Activated naive CD4-positive, alpha-beta T cell treated with anti-CD3 and anti-CD28 coated beads, Interleukin-2, amount 10 ng/mL, durations not matched to agents 7 days and 5 days (primary cell): ENCODE measurements around the gene CNNM4.
A peak's percentile ranks its signal among the peaks of the same experiment; 100 is the strongest.

ENCODE experiments used
- CTCF ChIA-PET: fragments of 350-600 bp; sonication (Branson Sonifier 250); formaldehyde crosslinking; loops from one replicate; lab custom pipeline; 2021; ENCODE audit warnings: antibody characterized with exemption; lab: Charles Lee
- DNase-seq: peaks from one replicate; pipeline ENCODE4 v3.0.0-alpha.2; 2020
- H3K27ac Mint-ChIP-seq: one replicate; pipeline ENCODE4 v1.8.0; 2021; ENCODE audit warnings: mild to moderate bottlenecking, moderate library complexity, mixed read lengths
- H3K27me3 Mint-ChIP-seq: one replicate; pipeline ENCODE4 v1.8.0; 2021; ENCODE audit warnings: mild to moderate bottlenecking, mixed read lengths
- H3K36me3 Mint-ChIP-seq: one replicate; pipeline ENCODE4 v1.8.0; 2021; ENCODE audit warnings: mixed read lengths
- H3K4me1 Mint-ChIP-seq: one replicate; pipeline ENCODE4 v1.8.0; 2021; ENCODE audit warnings: mixed read lengths
- H3K4me3 Mint-ChIP-seq: one replicate; pipeline ENCODE4 v1.8.0; 2021; ENCODE audit warnings: mild to moderate bottlenecking, moderate library complexity, mixed read lengths
- H3K9me3 Mint-ChIP-seq: one replicate; pipeline ENCODE4 v1.8.0; 2021; ENCODE audit warnings: mixed read lengths

CNNM4 gene

DNA sequence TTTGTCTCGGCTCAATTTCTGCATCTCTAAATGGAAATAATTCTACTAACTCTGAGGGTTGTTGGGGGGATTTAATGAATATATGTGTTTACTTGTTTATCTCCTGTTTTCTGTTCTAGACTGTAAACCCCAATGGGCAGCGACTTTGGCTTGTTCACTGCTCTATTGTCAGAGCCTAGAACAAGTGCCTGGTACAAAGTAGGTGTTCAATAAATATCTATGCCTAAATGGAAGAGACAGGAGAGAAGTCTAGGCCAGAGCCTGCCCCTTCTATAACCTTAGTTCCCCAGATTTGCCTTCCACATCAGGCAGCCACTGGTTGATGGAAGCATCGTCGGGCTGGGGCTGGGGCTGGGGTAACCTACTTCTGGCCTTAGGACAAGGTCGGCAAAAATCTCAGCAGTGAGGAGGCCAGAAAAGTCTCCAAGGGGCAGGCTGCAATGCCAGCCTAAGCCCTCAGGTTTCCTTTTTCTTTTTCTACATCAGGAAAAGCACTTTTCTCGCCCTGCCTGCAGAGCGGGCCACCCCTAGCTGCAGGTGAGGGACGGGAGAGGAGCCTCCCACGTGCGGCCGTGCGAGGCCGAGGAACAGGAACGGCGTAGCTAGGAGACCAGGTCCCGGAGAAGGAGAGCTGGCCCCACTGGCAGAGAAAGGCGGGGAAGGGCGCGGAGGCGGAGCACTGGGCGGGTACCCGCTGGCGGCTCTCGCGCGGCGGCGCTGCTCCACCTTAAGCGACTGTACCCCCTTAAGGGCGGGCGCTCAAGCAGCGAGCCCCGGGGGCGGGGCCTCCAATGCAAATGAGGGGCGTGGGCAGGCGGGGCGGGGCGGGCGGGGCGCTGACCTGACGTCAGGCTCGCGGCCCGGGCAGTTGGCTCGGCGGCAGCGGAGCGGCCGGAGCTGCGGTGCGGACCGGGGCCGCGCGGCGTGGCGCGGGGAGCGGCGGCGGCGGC is at the start of gene CNNM4:
CNNM4 (plus strand) TSS at position 867 of the 950 bp plus-strand sequence. CDS start 98 bp downstream, outside the sequence.
- H3K9me3 Mint-ChIP-seq = no peaks in the 10 kb centered on the region
- H3K4me1 Mint-ChIP-seq = peaks cover 55% of the 10 kb centered on the region
- CTCF ChIA-PET = interaction anchor here (1.2 to 6.7 kb wide), 8 partner anchors 14 to 158 kb away, joined by 3 to 43 read pairs (median 4); partner anchors contain the start of gene ANKRD39
- H3K36me3 Mint-ChIP-seq = no peaks in the 10 kb centered on the region
- H3K4me3 Mint-ChIP-seq = peak within 1 kb of the TSS; percentile 79
- H3K27me3 Mint-ChIP-seq = peaks cover 8% of the 10 kb centered on the region
- H3K27ac Mint-ChIP-seq = peak within 1 kb of the TSS; percentile 80
- peak; percentile 95 for DNase-seq

- CTCF ChIA-PET = interaction anchor here (1.3 kb wide), 1 partner anchor 51 kb away, joined by 4 read pairs; no protein-coding TSS in a partner anchor
- Mint-ChIP-seq H3K27me3 (no peaks in the 10 kb centered on the region), H3K27ac (no peak overlapping the region), H3K9me3 (no peaks in the 10 kb centered on the region), H3K4me3 (no peak overlapping the region), H3K4me1 (no peaks in the 10 kb centered on the region), H3K36me3 (peaks cover 34% of the 10 kb centered on the region)
- DNase-seq = no peak
These were observed 49.7 kb upstream of the CNNM4 start for GRCh38 chr2:96710985-96711384.

- Mint-ChIP-seq H3K4me3 (no peak overlapping the region), H3K27ac (no peak overlapping the region), H3K36me3 (peaks cover 7% of the 10 kb centered on the region), H3K4me1 (no peaks in the 10 kb centered on the region), H3K9me3 (no peaks in the 10 kb centered on the region), H3K27me3 (no peaks in the 10 kb centered on the region)
- CTCF ChIA-PET = no interaction called here
- DNase-seq = no peak
These were observed 45.0 kb upstream of the CNNM4 start for GRCh38 chr2:96715658-96716057.

DNA sequence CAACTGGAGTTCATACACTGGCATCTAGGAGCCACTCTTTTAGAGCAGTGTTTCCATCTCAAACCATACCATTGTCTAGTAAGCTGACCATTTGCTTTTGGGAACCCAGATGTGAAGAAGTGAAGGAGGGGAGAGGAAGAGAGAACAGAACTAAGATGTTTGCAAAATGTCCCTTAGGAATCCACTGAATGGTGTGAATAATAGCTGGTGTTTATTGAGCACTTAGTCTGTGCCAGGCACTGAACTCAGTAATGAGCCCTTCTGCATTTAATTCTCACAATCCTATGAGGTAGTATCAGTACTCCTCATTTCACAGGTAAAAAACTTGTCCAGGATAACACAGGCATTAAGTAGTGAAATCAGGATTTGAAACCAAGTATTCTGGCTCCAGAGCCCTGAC is 44.3 kb upstream of the CNNM4 start:
- no peak overlapping the region for H3K4me3 Mint-ChIP-seq
- DNase-seq = no peak
- no peaks in the 10 kb centered on the region for H3K4me1 Mint-ChIP-seq
- peaks cover 2% of the 10 kb centered on the region for H3K36me3 Mint-ChIP-seq
- H3K27me3 Mint-ChIP-seq = no peaks in the 10 kb centered on the region
- H3K9me3 Mint-ChIP-seq = no peaks in the 10 kb centered on the region
- CTCF ChIA-PET = no interaction called here
- no peak overlapping the region for H3K27ac Mint-ChIP-seq

DNA sequence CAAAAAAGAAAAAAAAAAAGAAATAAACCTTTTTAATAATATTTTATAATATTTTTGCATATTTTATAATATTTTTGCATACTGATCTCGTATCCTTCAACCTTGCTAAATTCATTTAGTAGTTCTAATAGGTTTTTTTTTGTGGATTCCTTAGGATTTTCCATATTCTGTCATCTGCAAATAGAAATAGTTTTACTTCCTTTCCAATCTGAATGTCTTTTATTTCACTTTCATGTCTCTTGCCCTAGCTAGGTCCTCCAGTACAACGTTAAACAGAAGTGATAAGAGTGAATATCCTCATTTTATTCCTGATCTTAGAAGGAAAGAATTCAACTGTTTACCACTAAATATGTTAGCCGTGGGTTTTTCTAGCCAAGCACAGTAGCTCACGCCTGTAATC is 34.6 kb upstream of the CNNM4 start:
- peaks cover 20% of the 10 kb centered on the region for H3K36me3 Mint-ChIP-seq
- no peaks in the 10 kb centered on the region for H3K9me3 Mint-ChIP-seq
- no peak overlapping the region for H3K4me3 Mint-ChIP-seq
- no peak for DNase-seq
- no peaks in the 10 kb centered on the region for H3K27me3 Mint-ChIP-seq
- no peak overlapping the region for H3K27ac Mint-ChIP-seq
- CTCF ChIA-PET = no interaction called here
- H3K4me1 Mint-ChIP-seq = no peaks in the 10 kb centered on the region

DNA sequence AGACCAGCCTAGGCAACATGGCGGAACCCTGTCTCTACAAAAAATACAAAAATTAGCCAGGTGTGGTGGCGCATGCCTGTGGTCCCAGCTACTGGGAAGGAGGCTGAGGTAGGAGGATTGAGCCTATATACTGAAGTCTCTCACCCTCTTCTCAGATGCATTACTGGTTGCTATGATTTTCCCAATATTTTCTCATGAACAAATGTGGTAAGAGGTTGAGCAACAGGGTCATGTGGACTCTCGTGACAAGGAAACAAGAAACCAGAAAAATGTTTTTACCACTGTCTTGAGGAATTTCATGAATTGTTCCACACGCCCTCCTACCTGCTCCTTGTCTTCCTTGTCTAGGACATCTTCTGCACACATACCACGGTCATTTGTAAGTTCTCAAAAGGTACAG is 33.3 kb upstream of the CNNM4 start:
- no peak overlapping the region for H3K4me3 Mint-ChIP-seq
- DNase-seq = no peak
- no peaks in the 10 kb centered on the region for H3K9me3 Mint-ChIP-seq
- no peaks in the 10 kb centered on the region for H3K27me3 Mint-ChIP-seq
- H3K4me1 Mint-ChIP-seq = no peaks in the 10 kb centered on the region
- no peak overlapping the region for H3K27ac Mint-ChIP-seq
- H3K36me3 Mint-ChIP-seq = peaks cover 22% of the 10 kb centered on the region
- CTCF ChIA-PET = no interaction called here

DNA sequence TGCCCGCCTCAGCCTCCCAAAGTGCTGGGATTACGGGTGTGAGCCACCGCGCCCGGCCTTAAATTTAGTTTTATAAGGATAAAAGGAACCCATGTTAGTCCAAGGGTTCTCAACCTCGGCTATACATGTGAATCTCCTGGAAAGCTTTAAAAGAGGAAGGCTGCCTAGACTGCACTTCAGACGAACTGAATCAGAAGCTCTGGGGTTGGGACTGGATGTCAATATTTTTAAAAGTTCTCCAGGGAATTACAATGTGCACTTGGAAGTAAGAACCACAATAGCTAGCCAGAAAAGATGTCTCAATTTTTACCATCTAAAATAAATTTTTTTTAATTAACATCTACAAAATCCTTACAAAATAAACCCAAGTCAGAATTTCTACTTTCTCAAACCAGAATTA is 31.0 kb upstream of the CNNM4 start:
- H3K27ac Mint-ChIP-seq = no peak overlapping the region
- no peaks in the 10 kb centered on the region for H3K4me1 Mint-ChIP-seq
- H3K27me3 Mint-ChIP-seq = no peaks in the 10 kb centered on the region
- peaks cover 30% of the 10 kb centered on the region for H3K36me3 Mint-ChIP-seq
- CTCF ChIA-PET = no interaction called here
- H3K9me3 Mint-ChIP-seq = no peaks in the 10 kb centered on the region
- no peak overlapping the region for H3K4me3 Mint-ChIP-seq
- no peak for DNase-seq

DNA sequence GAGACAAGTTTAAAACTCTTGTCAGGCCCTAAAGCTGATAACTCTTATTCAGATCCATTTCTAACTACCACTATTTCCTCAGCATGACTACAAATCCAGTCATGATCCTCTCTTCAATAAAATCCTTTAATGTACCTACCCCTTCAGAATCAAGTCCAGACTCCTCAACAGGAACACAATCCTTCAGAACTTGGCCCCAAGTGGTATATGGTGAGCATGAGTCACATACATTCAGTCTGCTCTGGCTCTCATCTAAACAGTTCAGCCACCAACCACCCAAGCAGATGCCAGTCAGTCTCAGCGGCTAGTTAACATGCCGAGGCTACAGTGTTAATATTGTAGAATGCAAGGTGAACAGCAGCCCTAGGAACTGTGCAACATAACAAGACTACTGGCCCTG is 30.5 kb upstream of the CNNM4 start:
- Mint-ChIP-seq H3K36me3 (peaks cover 31% of the 10 kb centered on the region), H3K27ac (no peak overlapping the region), H3K9me3 (no peaks in the 10 kb centered on the region), H3K4me3 (no peak overlapping the region), H3K4me1 (no peaks in the 10 kb centered on the region), H3K27me3 (no peaks in the 10 kb centered on the region)
- CTCF ChIA-PET = no interaction called here
- no peak for DNase-seq

- Mint-ChIP-seq H3K4me1 (peaks cover 14% of the 10 kb centered on the region), H3K27ac (no peak overlapping the region), H3K9me3 (no peaks in the 10 kb centered on the region), H3K4me3 (no peak overlapping the region), H3K27me3 (no peaks in the 10 kb centered on the region), H3K36me3 (peaks cover 22% of the 10 kb centered on the region)
- DNase-seq = no peak
- CTCF ChIA-PET = no interaction called here
These were observed 26.8 kb upstream of the CNNM4 start for GRCh38 chr2:96733931-96734330.

DNA sequence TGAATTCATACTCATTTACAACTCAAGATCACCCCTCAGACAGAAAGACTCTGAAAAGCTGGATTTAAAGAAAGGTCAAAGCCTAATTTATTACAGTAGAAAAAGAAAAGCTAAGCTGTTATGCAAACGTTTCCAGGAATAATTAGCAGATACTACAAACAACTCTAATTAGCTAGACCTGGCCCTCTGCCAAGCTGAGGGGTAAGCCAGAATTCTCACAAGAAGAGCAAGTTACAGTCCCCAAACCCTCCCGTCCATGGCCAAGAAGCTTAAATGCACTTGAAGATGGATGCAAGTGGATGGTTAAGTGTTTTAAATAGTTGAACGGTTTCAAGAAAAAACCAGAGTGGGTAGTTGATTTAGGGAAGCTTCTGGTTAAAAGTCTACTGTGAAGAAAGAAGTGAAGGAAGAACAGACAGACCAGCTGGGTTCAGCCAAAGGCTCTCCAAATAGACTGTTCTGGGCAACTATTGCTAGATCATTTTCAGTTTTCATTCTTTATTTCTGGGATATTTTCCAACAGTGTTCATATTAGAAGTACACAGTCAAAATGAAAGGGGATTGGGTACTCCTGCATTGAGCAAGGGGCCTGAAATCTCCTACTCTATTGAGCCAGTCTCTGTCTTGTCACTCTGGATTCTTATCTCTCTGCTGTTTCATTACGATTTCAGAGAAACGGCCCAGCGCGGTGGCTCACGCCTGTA is 25.7 kb upstream of the CNNM4 start:
- Mint-ChIP-seq H3K27ac (no peak overlapping the region), H3K9me3 (no peaks in the 10 kb centered on the region), H3K36me3 (peaks cover 24% of the 10 kb centered on the region), H3K27me3 (no peaks in the 10 kb centered on the region), H3K4me3 (no peak overlapping the region), H3K4me1 (peaks cover 25% of the 10 kb centered on the region)
- CTCF ChIA-PET = interaction anchor here (0.9 kb wide), 1 partner anchor 26 kb away, joined by 5 read pairs; no protein-coding TSS in a partner anchor
- DNase-seq = no peak

DNA sequence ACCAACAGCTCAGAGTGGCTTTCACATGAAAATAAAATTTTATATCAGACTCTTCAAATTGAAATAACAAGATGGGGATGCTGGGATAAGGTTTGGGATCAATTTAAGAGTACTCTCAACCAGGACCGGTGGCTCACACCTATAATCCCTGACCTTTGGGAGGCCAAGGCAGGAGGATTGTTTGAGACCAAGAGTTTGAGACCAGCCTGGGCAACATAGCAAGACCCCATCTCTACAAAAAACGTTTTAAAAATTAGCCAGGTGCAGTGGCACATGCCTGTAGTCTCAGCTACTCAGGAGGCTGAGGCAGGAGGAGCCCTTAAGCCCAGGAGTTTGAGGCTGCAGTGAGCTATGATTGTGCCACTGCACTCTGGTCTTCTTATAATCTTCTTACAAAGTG is 23.5 kb upstream of the CNNM4 start:
- Mint-ChIP-seq H3K4me3 (no peak overlapping the region), H3K9me3 (no peaks in the 10 kb centered on the region), H3K27me3 (no peaks in the 10 kb centered on the region), H3K36me3 (peaks cover 19% of the 10 kb centered on the region), H3K27ac (no peak overlapping the region), H3K4me1 (peaks cover 39% of the 10 kb centered on the region)
- no peak for DNase-seq
- CTCF ChIA-PET = no interaction called here

- no peak for DNase-seq
- H3K4me3 Mint-ChIP-seq = peak overlapping the region; percentile 14
- peak overlapping the region; percentile 35 for H3K27ac Mint-ChIP-seq
- peaks cover 18% of the 10 kb centered on the region for H3K36me3 Mint-ChIP-seq
- H3K27me3 Mint-ChIP-seq = no peaks in the 10 kb centered on the region
- no peaks in the 10 kb centered on the region for H3K9me3 Mint-ChIP-seq
- CTCF ChIA-PET = no interaction called here
- peaks cover 42% of the 10 kb centered on the region for H3K4me1 Mint-ChIP-seq
These were observed 22.9 kb upstream of the CNNM4 start for GRCh38 chr2:96737831-96738230.

- CTCF ChIA-PET = interaction anchor here (0.8 to 1.3 kb wide), 2 partner anchors 24 to 185 kb away, joined by 3 read pairs; no protein-coding TSS in a partner anchor
- H3K27ac Mint-ChIP-seq = no peak overlapping the region
- H3K4me1 Mint-ChIP-seq = peaks cover 46% of the 10 kb centered on the region
- H3K27me3 Mint-ChIP-seq = no peaks in the 10 kb centered on the region
- no peak for DNase-seq
- H3K36me3 Mint-ChIP-seq = peaks cover 11% of the 10 kb centered on the region
- peak overlapping the region; percentile 91 for H3K4me3 Mint-ChIP-seq
- no peaks in the 10 kb centered on the region for H3K9me3 Mint-ChIP-seq
These were observed 21.5 kb upstream of the CNNM4 start for GRCh38 chr2:96739076-96739632.
